HG03565 (cell line): Measurements from ENCODE around the gene C1orf116.
A peak's percentile ranks its signal among the peaks of the same experiment; 100 is the strongest.

Experiments used
- ATAC-seq: cut with Tn5 transposase; IDR thresholded peaks from one replicate; pipeline ENCODE4 v1.9.1; 2021; ENCODE audit warnings: mild to moderate bottlenecking, moderate library complexity; ENCODE audit not compliant: unreplicated experiment

C1orf116 gene

GRCh38 chr1:207001492-207002245, 30.9 kb downstream of the C1orf116 start:
- no peak for ATAC-seq

- no peak for ATAC-seq
Measured at GRCh38 chr1:207000651-207001291, 31.8 kb downstream of the C1orf116 start.

GRCh38 chr1:206998816-206999215, 33.7 kb downstream of the C1orf116 start:
- ATAC-seq: no peak

DNA sequence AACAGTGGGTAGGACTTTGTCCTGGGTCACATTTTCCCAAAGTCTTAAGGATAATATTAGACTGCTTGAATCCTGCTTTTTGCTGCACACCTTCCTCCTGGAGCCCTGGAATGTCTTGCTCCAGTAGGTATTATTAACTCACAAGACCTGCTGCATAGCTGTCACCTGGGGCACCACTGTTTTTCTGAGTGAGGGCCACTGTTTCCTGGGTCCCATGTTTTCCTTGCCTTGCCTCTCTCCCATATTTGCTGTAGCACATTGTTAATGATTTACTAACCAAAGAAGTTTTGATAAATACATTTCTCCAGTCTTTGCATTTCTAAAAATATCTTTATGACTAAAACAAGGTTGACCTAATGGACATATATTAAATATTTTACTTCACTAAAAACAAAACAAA, 39.8 kb downstream of the C1orf116 start:
- no peak for ATAC-seq

DNA sequence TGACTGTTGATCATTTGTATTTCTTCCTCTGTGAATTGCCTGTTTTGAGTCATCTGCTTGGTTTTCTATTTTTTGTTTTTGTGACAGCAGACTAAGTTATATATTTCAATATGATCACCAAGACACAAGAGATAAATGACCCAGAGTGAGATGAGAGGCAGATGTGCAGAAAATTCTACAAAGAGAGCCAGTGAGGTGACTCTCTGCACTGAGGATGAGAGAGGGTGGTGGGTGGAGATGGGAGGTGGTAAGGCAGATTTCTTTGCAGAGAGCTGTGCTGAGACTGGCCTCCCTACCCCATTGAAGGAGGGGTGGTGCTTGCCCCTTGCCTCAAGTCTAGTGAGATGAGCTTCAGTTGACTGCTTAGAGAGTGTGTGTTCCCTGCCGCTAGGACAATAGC, 44.7 kb downstream of the C1orf116 start:
- ATAC-seq: no peak

- no peak for ATAC-seq
Measured at GRCh38 chr1:206986885-206987284, 45.7 kb downstream of the C1orf116 start.

DNA sequence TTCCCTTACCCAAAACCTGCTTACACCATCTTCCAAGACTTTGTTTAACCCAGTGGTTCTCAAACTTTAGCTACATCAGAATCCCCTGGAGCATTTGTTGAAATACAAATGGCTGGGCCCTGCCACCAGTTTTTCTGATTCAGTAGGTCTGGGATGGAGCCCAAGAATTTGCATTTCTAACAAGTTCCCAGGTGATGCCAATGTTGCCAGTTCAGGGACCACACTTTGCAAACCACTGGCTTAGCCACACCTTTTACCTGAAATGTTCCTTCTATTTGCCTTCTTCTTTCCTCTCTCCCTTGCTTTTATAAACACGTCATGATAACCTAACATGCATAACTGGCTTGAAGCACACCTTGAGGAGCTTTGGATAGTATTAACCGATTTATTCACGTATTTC, 46.2 kb downstream of the C1orf116 start:
- no peak for ATAC-seq

- ATAC-seq: no peak
Measured at GRCh38 chr1:206985162-206985749, 47.3 kb downstream of the C1orf116 start.

DNA sequence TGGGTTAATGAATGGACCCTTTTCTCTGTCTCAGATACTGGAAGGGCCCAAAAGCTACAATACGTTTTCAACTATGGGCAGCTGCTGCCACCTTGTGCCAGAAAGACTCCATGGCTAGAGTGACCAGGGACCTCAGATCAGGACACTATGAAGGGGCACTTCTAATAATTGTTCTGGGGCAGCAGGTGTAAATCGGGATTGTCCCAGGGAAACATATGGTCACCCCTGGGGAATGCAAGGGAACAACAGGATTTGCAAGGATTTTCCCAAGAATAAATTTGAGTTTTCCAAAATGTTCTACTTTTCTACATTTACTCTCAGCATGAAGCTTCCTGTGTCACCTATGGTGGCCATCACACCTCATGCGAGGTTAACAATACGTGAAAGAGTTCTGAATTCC, 50.3 kb downstream of the C1orf116 start:
- no peak for ATAC-seq

GRCh38 chr1:206979379-206980043, 53.0 kb downstream of the C1orf116 start:
- ATAC-seq: no peak

DNA sequence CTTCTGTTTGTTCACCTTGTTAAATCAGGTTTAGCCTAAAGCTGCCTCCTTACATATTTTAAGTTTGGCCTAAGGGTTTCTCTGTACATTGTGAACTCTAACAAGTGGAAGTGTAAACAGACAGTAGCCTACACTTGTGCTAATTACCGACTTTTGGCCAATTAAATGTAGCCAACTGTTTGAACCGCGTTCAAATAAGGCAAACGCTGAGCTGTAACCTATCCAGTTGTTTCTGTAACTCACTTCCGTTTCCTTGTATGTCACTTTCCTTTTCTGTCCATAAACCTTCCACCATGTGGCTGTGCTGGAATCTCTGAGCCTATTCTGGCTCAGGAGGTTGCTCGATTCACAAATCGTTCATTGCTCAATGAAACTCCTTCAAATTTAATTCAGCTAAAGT, 54.3 kb downstream of the C1orf116 start:
- no peak for ATAC-seq

- no peak for ATAC-seq
Measured at GRCh38 chr1:206975306-206975705, 57.2 kb downstream of the C1orf116 start.

DNA sequence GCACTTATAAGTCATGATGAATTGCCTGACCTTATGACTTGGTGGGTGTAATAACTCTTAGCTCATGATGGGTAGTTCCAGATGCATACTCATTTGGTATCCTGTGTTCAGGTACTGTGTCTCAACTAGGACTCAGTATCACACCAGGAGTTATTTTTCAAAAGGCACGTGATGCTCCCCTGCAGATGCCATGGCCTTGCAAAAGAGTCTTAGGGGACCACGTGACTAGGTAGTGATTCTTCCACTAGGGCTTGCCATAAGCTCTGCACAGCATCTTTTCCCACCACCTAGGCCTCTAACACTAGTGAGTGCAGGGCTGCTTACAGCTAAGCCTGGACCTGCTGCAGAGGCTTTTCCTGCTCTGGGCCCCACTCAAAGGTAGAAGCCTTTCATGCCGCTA, 58.4 kb downstream of the C1orf116 start:
- ATAC-seq: no peak

GRCh38 chr1:206972728-206973127, 59.8 kb downstream of the C1orf116 start:
- no peak for ATAC-seq

DNA sequence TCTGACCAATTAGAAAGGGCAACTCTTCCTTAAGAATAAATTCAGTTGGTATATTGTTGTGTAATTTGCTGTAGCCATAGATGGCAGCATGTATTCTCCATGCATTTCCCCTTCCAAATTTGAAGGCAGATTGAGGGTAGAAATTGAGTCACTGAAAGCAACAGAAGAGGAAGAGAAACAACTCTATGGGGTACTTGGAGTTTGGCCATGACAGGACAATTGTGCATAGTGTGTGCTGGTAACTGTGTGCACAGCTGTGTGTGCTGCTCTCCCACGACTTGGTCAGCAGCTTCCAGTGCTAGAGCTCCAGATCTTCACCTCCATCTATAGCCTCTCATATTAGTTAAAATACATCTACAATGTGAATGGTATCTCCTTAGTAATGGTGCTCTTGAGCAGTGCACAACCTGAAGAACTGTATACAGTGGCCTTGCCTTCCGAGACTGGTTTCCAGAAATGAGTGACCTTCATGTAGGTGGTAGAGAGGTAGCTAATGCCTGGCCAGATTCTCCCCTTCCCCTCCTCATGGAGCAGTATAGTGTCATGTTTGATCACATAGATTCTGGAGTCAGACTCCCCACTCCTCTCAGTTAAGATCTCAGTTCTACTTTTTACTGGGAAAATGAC, 61.4 kb downstream of the C1orf116 start:
- ATAC-seq: peak; percentile 48

GRCh38 chr1:206970446-206970845, 62.1 kb downstream of the C1orf116 start, which contains the start of gene FCAMR:
Gene FCAMR, minus strand, starts transcription at chr1:206970460. Its CDS starts 335 bp downstream, at chr1:206970125.
- no peak for ATAC-seq

DNA sequence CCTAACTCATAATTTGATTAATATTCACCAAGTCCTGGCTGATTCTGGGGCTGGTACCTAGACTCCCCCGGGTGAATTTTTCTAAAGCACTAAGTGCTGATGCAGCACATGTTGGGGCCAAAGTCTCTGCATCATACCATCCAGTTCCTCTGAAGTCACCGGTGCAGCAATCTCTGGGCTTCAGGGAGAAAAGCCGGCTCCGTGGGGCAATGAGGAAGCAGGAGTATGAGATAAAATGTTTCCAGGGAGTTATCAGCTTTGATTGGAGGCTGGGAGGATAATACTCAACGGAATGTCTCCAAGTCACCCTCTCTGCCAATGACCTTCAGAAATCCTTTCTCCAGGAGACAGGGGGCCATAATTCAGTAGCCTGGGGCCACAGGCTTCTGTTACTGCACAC, 63.5 kb downstream of the C1orf116 start:
- ATAC-seq: no peak
